Caco-2 (cell line): ENCODE results near the gene MMAA. TPM values are rescaled to one million over a fixed set of nuclear protein-coding genes. Genes with fewer than 3 reads are reported as not detected.

Source experiments
- BruUV-seq: library from RNA; stranded (reverse); fragments of 400-500 nt; replicated peaks from 2 replicates; lab custom pipeline; 2021; lab: Mats Ljungman, UMichigan
- CTCF ChIA-PET: fragments of 300-600 bp; sonication (Branson Sonifier 250); formaldehyde crosslinking; loops from one replicate; lab custom pipeline; 2022; ENCODE audit warnings: antibody characterized with exemption; lab: Charles Lee
- POLR2A ChIA-PET: fragments of 300-600 bp; sonication (Branson Sonifier 250); formaldehyde crosslinking; loops from one replicate; lab custom pipeline; 2022; ENCODE audit warnings: antibody characterized with exemption; lab: Charles Lee
- DNase-seq, 2 experiments: peaks; one replicate each; pipeline versions ENCODE4 v3.0.0 to v3.0.0-alpha.2; 2020 to 2022
- H3K27me3 ChIP-seq: replicated peaks from 2 replicates; pipeline ENCODE4 v1.6.0; 2011; ENCODE audit warnings: low read length; ENCODE audit not compliant: control insufficient read depth, insufficient read depth
- H3K36me3 ChIP-seq: 2 replicates; pipeline ENCODE4 v1.5.1; 2011; ENCODE audit warnings: low read length; ENCODE audit not compliant: control insufficient read depth, insufficient read depth
- H3K4me1 ChIP-seq: fragments of 250-450 bp; sonication (Bioruptor Pico); 2 replicates; pipeline ENCODE4 v1.5.1; 2020; ENCODE audit warnings: mild to moderate bottlenecking
- H3K4me3 ChIP-seq: 2 replicates; pipeline ENCODE4 v1.5.1; 2011; ENCODE audit warnings: low read depth, mild to moderate bottlenecking, control low read depth, low read length
- H3K9me3 ChIP-seq: fragments of 250-450 bp; sonication (Bioruptor Pico); 2 replicates; pipeline ENCODE4 v1.5.1; 2020; ENCODE audit warnings: mild to moderate bottlenecking, moderate library complexity
- H3K27ac Mint-ChIP-seq: one replicate; pipeline ENCODE4 v1.8.0; 2022; ENCODE audit warnings: mixed read lengths; ENCODE audit not compliant: unreplicated experiment
- H3K27me3 Mint-ChIP-seq: one replicate; pipeline ENCODE4 v1.8.0; 2022; ENCODE audit warnings: mixed read lengths; ENCODE audit not compliant: insufficient read depth, unreplicated experiment
- H3K36me3 Mint-ChIP-seq: one replicate; pipeline ENCODE4 v1.8.0; 2022; ENCODE audit warnings: mild to moderate bottlenecking, mixed read lengths; ENCODE audit not compliant: insufficient read depth, unreplicated experiment
- H3K4me1 Mint-ChIP-seq: one replicate; pipeline ENCODE4 v1.8.0; 2022; ENCODE audit warnings: low read depth, mixed read lengths; ENCODE audit not compliant: unreplicated experiment
- H3K4me3 Mint-ChIP-seq: one replicate; pipeline ENCODE4 v1.8.0; 2022; ENCODE audit warnings: mild to moderate bottlenecking, moderate library complexity, mixed read lengths; ENCODE audit not compliant: unreplicated experiment
- H3K9me3 Mint-ChIP-seq: one replicate; pipeline ENCODE4 v1.8.0; 2022; ENCODE audit warnings: mixed read lengths; ENCODE audit not compliant: unreplicated experiment
- intact Hi-C: fragments of 100-400 bp; cut with micrococcal nuclease; formaldehyde crosslinking; loops from one replicate; pipeline ENCODE4 v1.10.0; 2022; ENCODE audit not compliant: unreplicated experiment
- total RNA-seq: library from RNA; stranded (reverse); gene quantifications from 2 replicates; pipeline ENCODE4 v1.2.3, GENCODE V29; 2022
- TF ChIP-seq, protein P1 (sequence below), 2 experiments: fragments of 200-600 bp in 1 of 2; IDR thresholded peaks; 1 replicate in 1 of 2; 2 replicates in 1 of 2; pipeline versions ENCODE4 v1.5.1 to v1.8.0; 2011 to 2022; ENCODE audit warnings: antibody characterized with exemption in 1 of 2, control low read depth in 1 of 2, inconsistent platforms in 1 of 2, low read depth in 1 of 2, low read length in 1 of 2, mild to moderate bottlenecking in 1 of 2, moderate library complexity in 1 of 2; ENCODE audit not compliant: insufficient read depth in 1 of 2, severe bottlenecking in 1 of 2, unreplicated experiment in 1 of 2

MMAA gene
- total RNA-seq, 1 experiment from 2014 or later: 1.7 TPM

DNA sequence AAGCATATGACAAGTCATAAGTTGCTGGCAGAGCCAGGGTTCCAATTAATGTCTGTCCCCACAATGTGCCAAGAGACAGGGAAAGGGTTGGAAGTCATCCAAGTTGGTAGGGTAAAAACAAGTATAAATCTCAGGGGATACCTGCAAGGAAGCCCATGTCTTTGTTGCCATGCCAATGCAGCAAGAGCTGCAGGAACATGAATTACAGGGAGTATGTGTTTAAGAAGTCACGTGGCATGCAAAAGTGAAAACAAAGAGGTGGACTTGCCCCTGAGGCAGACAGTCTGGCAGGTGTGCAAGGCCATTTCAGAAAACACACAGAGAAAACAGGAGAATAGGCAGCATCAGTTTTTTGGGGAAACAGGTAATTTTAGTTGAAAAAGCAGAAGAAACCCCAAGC lies 90.2 kb downstream of the MMAA start:
- Histone ChIP-seq H3K36me3 (no peaks in the 10 kb centered on the region), H3K27me3 (no peaks in the 10 kb centered on the region), H3K9me3 (no peaks in the 10 kb centered on the region), H3K4me3 (no peak overlapping the region), H3K4me1 (no peaks in the 10 kb centered on the region)
- CTCF ChIA-PET: no interaction called here
- BruUV-seq: no TSS peak
- Mint-ChIP-seq H3K36me3 (no peaks in the 10 kb centered on the region), H3K4me3 (no peak overlapping the region), H3K27ac (no peak overlapping the region), H3K4me1 (no peaks in the 10 kb centered on the region), H3K27me3 (peaks cover 6% of the 10 kb centered on the region), H3K9me3 (no peaks in the 10 kb centered on the region)
- no peak for DNase-seq
- POLR2A ChIA-PET: no interaction called here
- TF ChIP-seq, protein P1, sequence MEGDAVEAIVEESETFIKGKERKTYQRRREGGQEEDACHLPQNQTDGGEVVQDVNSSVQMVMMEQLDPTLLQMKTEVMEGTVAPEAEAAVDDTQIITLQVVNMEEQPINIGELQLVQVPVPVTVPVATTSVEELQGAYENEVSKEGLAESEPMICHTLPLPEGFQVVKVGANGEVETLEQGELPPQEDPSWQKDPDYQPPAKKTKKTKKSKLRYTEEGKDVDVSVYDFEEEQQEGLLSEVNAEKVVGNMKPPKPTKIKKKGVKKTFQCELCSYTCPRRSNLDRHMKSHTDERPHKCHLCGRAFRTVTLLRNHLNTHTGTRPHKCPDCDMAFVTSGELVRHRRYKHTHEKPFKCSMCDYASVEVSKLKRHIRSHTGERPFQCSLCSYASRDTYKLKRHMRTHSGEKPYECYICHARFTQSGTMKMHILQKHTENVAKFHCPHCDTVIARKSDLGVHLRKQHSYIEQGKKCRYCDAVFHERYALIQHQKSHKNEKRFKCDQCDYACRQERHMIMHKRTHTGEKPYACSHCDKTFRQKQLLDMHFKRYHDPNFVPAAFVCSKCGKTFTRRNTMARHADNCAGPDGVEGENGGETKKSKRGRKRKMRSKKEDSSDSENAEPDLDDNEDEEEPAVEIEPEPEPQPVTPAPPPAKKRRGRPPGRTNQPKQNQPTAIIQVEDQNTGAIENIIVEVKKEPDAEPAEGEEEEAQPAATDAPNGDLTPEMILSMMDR (IDR thresholded peaks at IDR 0.05; ENCODE audit: insufficient read depth in 1 of 2, low read depth in 1 of 2, low read length in 1 of 2, severe bottlenecking in 1 of 2, unreplicated experiment in 1 of 2): no peak
- intact Hi-C loops: no loop called here

Other genes starting within 250 kb of the MMAA start
- 4.9 and 5.3 TPM in 2 replicates for gene SMAD1, start 137.5 kb upstream of the MMAA start, total RNA-seq
- not detected in 2 replicates for gene C4orf51, start 60.8 kb downstream of the MMAA start, total RNA-seq